Stimulated activated CD4-positive, alpha-beta T cell treated with anti-CD3 and anti-CD28 coated beads, TNF-alpha, amount 100 ng/mL, for 4 hours (primary cell): ENCODE results near the gene FFAR1.

ENCODE experiments used
- DNase-seq, 3 experiments: peaks; one replicate each; pipeline ENCODE4 v3.0.0-alpha.2; 2020; ENCODE audit warnings: low read depth in 3 of 3

The FFAR1 gene

DNA sequence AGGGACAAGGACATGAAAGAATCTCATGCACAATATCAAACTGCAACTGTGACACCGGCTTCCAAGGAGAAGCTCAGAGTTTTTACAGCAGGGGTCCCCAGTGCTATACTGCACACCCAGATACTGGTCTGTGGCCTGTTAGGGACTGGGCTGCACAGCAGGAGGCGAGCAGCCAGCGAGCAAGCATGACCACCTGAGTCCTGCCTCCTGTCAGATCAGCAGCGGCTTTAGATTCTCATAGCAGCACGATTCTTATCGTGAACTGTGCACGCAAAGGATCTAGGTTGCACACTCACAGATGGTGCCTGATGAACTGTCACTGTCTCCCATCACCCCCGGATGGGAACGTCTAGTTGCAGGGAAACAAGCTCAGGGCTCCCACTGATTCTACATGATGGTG lies 31.8 kb upstream of the FFAR1 start:
- no peak for DNase-seq

DNA sequence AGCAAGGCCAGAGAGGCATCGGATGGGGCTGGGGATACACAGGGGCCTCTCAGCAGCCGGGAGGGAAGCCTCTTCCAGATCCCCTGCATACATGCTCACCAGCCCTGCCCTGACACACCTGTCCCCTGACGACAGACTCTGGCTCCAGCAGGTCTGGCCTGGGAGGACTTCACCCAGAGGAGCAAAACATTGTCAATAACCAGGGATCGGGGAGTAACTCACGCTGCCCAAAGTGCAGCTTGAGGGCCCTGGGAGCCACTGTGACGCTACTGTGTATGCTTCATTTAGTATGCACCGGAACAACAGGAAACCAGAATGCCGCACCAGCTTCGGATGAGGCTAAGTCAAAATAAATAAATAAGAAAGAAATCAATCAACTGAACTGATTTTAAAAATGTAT lies 31.1 kb upstream of the FFAR1 start:
- no peak for DNase-seq

DNA sequence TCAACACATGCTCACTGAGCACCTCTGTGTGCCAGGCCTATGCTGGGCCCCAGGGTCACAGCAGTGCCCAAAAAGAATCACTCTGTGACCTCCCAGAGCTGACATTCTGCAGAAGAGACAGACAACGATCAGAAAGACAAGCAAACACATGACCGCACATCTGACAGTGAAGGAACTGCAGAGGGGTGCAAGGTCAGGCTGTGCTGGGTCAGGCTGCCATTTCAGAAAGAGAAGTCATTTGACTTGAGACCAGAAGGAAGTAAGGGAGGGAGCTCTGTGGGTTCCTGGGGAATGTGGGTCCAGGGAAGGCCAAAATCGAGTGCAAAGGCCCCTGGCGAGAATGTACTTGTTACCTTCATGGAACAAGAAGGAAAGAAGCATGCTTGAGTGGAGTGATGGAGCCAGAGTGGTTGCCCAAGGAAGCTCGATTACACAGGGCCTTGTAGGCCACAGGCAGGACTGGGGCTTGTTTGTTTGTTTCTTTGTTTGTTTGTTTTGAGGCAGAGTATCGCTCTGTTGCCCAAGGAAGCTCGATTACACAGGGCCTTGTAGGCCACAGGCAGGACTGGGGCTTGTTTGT lies 30.1 kb upstream of the FFAR1 start:
- no peak for DNase-seq

GRCh38 chr19:35318679-35319448 lies 28.8 kb upstream of the FFAR1 start:
- DNase-seq, result no peak

DNA sequence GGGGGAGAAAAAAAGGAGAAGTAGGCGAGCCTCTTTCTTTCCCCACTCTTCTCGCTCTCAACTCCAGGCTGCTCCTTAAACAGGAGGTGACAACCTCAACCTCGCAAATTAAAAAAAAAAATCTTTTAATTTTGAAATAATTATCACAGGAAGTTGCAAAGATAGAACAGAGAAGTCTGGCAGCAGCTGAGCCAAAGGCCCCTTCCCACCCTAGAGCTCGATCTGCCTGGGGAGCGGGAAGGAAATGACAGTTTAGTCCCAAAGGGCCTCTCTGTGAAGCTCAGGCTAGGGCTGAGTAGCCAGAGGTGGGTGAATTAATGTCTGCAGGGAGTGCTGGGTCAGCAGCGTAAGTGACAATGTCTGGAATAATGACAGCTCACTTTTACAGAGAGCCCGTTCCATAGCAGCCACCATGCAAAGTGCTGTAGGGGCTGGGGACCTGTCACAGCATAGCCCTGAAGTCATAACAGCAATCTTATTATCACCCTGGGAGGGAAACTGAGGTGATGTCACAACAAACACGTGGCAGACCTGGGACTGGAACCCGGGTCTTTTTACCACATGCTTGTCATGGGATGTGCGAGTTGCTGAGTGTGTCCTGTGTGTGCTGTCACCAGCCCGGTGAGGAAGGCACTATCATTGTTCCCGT lies 27.5 kb upstream of the FFAR1 start:
- no peak for DNase-seq

- DNase-seq, result no peak
Measured at GRCh38 chr19:35321291-35321690, 26.4 kb upstream of the FFAR1 start.

GRCh38 chr19:35322014-35322413 lies 25.7 kb upstream of the FFAR1 start:
- no peak for DNase-seq

DNA sequence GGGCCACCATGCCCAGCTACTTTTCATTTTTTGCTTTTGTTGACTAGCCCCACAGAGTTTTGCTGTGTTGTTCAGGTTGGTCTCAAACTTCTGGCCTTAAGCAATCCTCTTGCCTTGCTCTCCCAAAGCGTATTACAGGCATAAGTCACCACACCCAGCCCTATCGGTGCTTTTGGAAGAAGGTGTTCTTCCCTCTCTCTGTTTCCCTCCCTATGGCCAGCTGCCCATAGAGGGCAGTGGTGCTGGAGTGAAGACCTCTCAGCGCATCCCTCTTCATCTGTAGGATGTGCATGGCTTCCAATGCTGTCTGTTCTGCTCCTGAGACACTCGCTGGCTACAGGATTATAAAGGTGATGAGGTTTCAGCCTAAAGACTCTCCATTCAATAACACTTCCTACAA lies 20.1 kb upstream of the FFAR1 start:
- no peak for DNase-seq

GRCh38 chr19:35328851-35329285 lies 18.8 kb upstream of the FFAR1 start, which contains the start of gene CD22:
Gene CD22 (plus strand): TSS chr19:35329187. CDS start chr19:35332041, 2,854 bp downstream.
- no peak for DNase-seq

- no peak for DNase-seq
Measured at GRCh38 chr19:35329323-35329722, 18.4 kb upstream of the FFAR1 start.

GRCh38 chr19:35330475-35330874 lies 17.2 kb upstream of the FFAR1 start:
- no peak for DNase-seq

DNA sequence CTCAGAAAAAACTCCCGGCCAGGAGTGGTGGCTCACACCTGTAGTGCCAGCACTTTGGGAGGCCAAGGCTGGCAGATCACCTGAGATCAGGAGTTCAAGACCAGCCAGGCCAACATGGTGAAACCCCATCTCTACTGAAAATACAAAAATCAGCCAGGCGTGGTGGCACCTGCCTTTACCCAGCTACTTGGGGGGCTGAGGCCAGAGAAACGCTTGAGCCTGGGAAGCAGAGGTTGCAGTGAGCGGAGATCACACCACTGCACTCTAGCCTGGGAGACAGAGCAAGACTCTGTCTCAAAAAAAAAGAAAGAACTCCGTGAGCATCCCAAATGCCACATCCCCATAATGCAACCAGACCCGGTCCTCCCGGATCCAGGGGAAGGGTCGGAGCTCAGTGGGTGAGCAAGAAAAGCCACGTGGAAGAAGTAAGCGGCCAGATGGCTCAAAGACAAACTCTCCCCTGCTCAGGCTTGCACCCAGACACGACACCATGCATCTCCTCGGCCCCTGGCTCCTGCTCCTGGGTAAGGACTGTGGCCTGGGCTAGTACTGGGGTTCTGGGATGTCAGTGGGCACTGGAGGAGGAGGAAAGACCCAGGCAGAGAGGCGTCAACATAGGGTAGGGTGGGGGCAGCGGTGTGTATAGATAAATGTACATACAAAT lies 16.0 kb upstream of the FFAR1 start:
- DNase-seq, result no peak

DNA sequence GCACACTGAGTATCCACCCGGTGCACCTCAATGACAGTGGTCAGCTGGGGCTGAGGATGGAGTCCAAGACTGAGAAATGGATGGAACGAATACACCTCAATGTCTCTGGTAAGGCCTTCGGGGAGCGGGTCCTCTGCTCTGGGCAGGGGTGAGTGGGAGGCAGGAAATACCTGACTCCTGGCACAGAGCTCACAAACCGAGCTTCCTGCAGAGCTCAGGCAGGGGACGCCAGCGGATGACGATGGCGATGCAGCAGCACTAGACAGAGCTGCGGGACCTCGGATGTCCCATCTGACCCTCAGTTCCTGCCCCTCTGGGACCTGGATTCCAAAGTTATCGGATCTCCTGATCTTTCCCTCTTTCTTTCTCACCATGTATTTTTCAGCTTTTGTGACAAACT lies 14.9 kb upstream of the FFAR1 start:
- DNase-seq, result no peak

DNA sequence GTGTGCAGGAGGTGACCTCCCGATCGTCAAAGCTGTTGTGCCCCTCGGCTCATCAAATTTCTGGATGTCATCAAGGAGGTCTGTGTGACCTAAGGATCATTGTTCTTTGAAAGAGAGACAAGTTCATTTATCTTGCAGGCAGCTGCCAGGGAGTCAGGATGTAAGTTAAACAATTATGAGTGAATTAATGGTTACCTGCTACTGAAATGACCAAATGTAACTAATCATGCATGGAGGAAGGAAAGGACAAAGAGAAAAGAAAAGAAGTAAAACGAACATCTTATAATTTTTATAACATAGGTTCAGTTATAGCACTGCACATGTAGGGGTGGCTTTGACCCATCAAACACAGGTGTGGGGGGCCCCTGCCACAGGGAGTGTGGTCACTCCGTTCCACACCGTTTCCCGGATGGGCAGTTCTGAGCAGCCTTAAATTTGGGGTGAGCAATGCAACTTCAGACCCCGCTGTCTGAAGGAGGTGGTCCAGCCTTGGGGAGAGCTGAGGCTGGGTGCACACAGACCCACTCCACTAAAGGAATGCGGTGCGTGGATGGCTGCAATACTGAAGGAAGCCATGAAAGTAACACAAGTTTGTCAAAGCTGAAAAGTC lies 13.5 kb upstream of the FFAR1 start:
- no peak for DNase-seq

DNA sequence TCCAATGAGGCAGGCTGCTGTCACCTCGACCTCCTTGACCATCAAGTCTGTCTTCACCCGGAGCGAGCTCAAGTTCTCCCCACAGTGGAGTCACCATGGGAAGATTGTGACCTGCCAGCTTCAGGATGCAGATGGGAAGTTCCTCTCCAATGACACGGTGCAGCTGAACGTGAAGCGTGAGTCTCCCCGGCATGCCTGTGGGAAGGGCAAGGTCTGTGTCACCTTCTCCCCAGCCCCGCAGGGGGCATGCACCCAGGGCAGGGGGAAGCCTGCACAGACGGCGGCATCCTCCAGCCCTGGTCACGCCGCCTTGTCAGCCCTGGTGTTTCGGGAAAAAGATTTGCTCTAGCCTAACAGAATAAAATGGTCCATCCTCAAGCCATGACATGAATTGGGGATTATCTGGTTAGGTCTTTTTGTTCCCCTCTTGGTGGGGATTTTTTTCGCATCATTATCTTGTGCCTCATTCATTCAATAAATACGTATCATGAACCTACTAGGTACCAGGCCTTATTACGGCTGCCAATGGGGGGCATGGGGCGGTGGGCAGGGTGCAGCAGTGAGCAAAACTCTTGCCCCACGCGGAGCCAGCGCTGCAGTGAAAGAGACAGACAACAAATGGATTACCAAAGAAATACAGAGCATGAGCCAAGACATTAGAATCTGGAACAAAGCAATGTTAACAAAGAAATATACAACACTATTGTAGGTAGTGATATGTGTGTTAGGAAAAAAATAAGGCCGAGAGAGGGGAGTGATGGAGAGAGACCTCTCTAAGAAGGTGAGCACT lies 11.3 kb upstream of the FFAR1 start:
- no peak for DNase-seq

- DNase-seq, result no peak
Measured at GRCh38 chr19:35337097-35337983, 10.4 kb upstream of the FFAR1 start.

GRCh38 chr19:35337984-35338296 lies 9.8 kb upstream of the FFAR1 start:
- DNase-seq, result no peak

GRCh38 chr19:35340431-35340830 lies 7.3 kb upstream of the FFAR1 start:
- no peak for DNase-seq

- no peak for DNase-seq
Measured at GRCh38 chr19:35341006-35341405, 6.7 kb upstream of the FFAR1 start.

- DNase-seq, result no peak
Measured at GRCh38 chr19:35341565-35342225, 6.0 kb upstream of the FFAR1 start.
